Uterus (tissue), 4 donors: ENCODE data around the gene RNF113B. TPM values are rescaled to one million over a fixed set of nuclear protein-coding genes. Genes with fewer than 3 reads are reported as not detected.

ENCODE experiments used
- DNase-seq, 2 donors: peaks; one replicate each; pipeline ENCODE4 v3.0.0-alpha.2; 2019 to 2020
- H3K27ac ChIP-seq, 2 donors: fragments of 200-600 bp; sonication (generic); 1 replicate in 1 of 2; 2 replicates in 1 of 2; pipeline ENCODE4 v1.5.1; 2016 to 2018
- H3K27me3 ChIP-seq, 2 donors: fragments of 200-600 bp; sonication (generic); one replicate each; pipeline ENCODE4 v1.5.1; 2018 to 2019; ENCODE audit warnings: control low read depth in 1 of 2
- H3K36me3 ChIP-seq, 2 donors: fragments of 200-600 bp; sonication (generic); one replicate each; pipeline ENCODE4 v1.5.1; 2019; ENCODE audit warnings: control low read depth in 1 of 2
- H3K4me1 ChIP-seq, 2 donors: fragments of 200-600 bp; sonication (generic); one replicate each; pipeline ENCODE4 v1.5.1; 2018 to 2019; ENCODE audit warnings: control low read depth in 1 of 2
- H3K4me3 ChIP-seq, 2 donors: fragments of 200-600 bp; sonication (generic); 1 replicate in 1 of 2; 2 replicates in 1 of 2; pipeline ENCODE4 v1.5.1; 2018 to 2019; ENCODE audit warnings: mild to moderate bottlenecking in 1 of 2
- H3K9me3 ChIP-seq, 2 donors: fragments of 200-600 bp; sonication (generic); one replicate each; pipeline ENCODE4 v1.5.1; 2019; ENCODE audit warnings: control low read depth in 1 of 2
- POLR2A ChIP-seq, 2 donors: fragments of 450-650 bp; IDR thresholded peaks; one replicate each; pipeline ENCODE4 v1.6.1; 2016; ENCODE audit warnings: antibody characterized with exemption in 2 of 2, mild to moderate bottlenecking in 1 of 2, moderate library complexity in 1 of 2
- intact Hi-C: fragments of 100-400 bp; cut with DNase I; formaldehyde crosslinking; loops from one replicate; pipeline ENCODE4 v1.15.1; 2023; ENCODE audit warnings: low total_unique reads
- total RNA-seq, 4 donors: library from RNA; depleted of rRNA in 3 of 4; stranded (reverse); fragments of >200 nt in 3 of 4; gene quantifications; one replicate each; pipeline versions ENCODE4 v1.1.0 to v1.2.4, GENCODE V29; 2014 to 2023
- TF ChIP-seq, protein P1 (sequence below), 4 experiments: fragments of 200-600 bp in 2 of 4; fragments of 450-650 bp in 2 of 4; sonication (generic) in 2 of 4; IDR thresholded peaks; one replicate each; pipeline ENCODE4 v1.5.1; 2016 to 2019; ENCODE audit warnings: antibody characterized with exemption in 4 of 4, mild to moderate bottlenecking in 2 of 4, moderate library complexity in 1 of 4
- donor health status: DM: yes; HTN: yes; CAD: no.

Gene RNF113B
- total RNA-seq, 4 donors from 2014 or later, result not detected

DNA sequence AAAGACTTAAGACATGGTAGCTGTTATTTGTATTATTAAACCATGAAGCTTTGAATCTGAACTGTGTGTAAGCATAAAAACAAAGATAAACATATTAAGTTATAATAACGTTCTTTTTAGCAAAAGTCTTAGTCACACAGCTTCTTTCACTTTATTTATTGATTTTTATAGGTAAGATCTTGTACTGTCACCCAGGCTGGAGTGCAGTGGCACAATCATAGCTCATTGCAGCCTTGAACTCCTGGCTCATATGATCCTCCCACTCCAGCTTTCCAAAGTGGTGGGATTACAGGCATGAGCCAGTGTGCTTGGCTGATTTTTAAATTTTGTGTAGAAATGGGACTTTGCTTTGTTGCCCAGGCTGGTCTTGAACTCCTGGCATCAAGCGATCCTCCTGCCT, 20.8 kb downstream of the RNF113B start:
- no peak for DNase-seq
- intact Hi-C loops, result no loop called here
- Histone ChIP-seq H3K9me3 (no peaks in the 10 kb centered on the region), H3K27ac (no peak overlapping the region), H3K4me1 (no peaks in the 10 kb centered on the region), H3K27me3 (no peaks in the 10 kb centered on the region), H3K4me3 (no peak overlapping the region), H3K36me3 (no peaks in the 10 kb centered on the region)
- TF ChIP-seq POLR2A (IDR thresholded peaks at IDR 0.05), result no peak
- TF ChIP-seq, protein P1, sequence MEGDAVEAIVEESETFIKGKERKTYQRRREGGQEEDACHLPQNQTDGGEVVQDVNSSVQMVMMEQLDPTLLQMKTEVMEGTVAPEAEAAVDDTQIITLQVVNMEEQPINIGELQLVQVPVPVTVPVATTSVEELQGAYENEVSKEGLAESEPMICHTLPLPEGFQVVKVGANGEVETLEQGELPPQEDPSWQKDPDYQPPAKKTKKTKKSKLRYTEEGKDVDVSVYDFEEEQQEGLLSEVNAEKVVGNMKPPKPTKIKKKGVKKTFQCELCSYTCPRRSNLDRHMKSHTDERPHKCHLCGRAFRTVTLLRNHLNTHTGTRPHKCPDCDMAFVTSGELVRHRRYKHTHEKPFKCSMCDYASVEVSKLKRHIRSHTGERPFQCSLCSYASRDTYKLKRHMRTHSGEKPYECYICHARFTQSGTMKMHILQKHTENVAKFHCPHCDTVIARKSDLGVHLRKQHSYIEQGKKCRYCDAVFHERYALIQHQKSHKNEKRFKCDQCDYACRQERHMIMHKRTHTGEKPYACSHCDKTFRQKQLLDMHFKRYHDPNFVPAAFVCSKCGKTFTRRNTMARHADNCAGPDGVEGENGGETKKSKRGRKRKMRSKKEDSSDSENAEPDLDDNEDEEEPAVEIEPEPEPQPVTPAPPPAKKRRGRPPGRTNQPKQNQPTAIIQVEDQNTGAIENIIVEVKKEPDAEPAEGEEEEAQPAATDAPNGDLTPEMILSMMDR (IDR thresholded peaks at IDR 0.05), result no peak

GRCh38 chr13:98155475-98156109, 21.5 kb downstream of the RNF113B start:
- H3K27ac ChIP-seq, result no peak overlapping the region
- H3K4me3 ChIP-seq, result no peak overlapping the region
- no peaks in the 10 kb centered on the region for H3K36me3 ChIP-seq
- no peaks in the 10 kb centered on the region for H3K9me3 ChIP-seq
- TF ChIP-seq POLR2A (IDR thresholded peaks at IDR 0.05), result no peak
- DNase-seq, result no peak
- intact Hi-C loops, result no loop called here
- H3K4me1 ChIP-seq, result no peaks in the 10 kb centered on the region
- H3K27me3 ChIP-seq, result no peaks in the 10 kb centered on the region

GRCh38 chr13:98150832-98151479, 26.1 kb downstream of the RNF113B start:
- Histone ChIP-seq H3K27me3 (no peaks in the 10 kb centered on the region), H3K4me3 (no peak overlapping the region), H3K36me3 (no peaks in the 10 kb centered on the region), H3K4me1 (no peaks in the 10 kb centered on the region), H3K27ac (no peak overlapping the region), H3K9me3 (no peaks in the 10 kb centered on the region)
- intact Hi-C loops, result no loop called here
- TF ChIP-seq POLR2A (IDR thresholded peaks at IDR 0.05), result no peak
- TF ChIP-seq, protein P1 (IDR thresholded peaks at IDR 0.05), result no peak
- no peak for DNase-seq

DNA sequence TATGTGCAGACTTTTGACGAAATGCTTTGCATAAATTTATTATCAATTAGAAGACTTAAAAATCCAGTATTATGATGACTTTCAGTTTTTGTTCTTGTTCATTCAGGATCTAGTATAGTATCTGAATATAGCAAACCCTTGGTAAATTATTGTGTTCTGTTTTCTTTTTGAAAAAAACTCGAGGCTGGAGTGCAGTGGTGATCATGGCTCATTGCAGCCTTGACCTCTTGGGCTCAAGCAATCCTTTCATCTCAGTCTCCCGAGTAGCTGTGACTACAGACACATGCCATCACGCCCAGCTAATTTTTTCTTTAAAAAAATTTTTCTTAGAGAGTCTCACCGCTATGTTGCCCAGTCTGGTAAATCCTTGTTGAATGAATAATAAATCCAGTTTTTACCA, 29.5 kb downstream of the RNF113B start:
- intact Hi-C loops, result no loop called here
- H3K9me3 ChIP-seq, result no peaks in the 10 kb centered on the region

GRCh38 chr13:98144801-98145350, 32.2 kb downstream of the RNF113B start:
- Histone ChIP-seq H3K4me3 (peak overlapping the region in 1 of 2 donors; percentile 77), H3K36me3 (no peaks in the 10 kb centered on the region), H3K27ac (peak overlapping the region in 1 of 2 donors; percentile 63), H3K4me1 (peaks cover 0 to 5% of the 10 kb centered on the region in 2 donors), H3K27me3 (no peaks in the 10 kb centered on the region), H3K9me3 (no peaks in the 10 kb centered on the region)
- DNase-seq, result no peak
- intact Hi-C loops, result no loop called here
- TF ChIP-seq POLR2A (IDR thresholded peaks at IDR 0.05), result no peak
- TF ChIP-seq, protein P1 (IDR thresholded peaks at IDR 0.05), result no peak

More for the DNA sequence above, 29.5 kb downstream of the RNF113B start:
- no peak for TF ChIP-seq POLR2A (IDR thresholded peaks at IDR 0.05)
- TF ChIP-seq, protein P1 (IDR thresholded peaks at IDR 0.05), result no peak
- no peak overlapping the region for H3K4me3 ChIP-seq
- no peaks in the 10 kb centered on the region for H3K27me3 ChIP-seq
- peaks cover 0 to 5% of the 10 kb centered on the region in 2 donors for H3K4me1 ChIP-seq
- no peak overlapping the region for H3K27ac ChIP-seq
- H3K36me3 ChIP-seq, result no peaks in the 10 kb centered on the region
- no peak for DNase-seq
